ENCODE results near the gene KHNYN.

The KHNYN gene

DNA sequence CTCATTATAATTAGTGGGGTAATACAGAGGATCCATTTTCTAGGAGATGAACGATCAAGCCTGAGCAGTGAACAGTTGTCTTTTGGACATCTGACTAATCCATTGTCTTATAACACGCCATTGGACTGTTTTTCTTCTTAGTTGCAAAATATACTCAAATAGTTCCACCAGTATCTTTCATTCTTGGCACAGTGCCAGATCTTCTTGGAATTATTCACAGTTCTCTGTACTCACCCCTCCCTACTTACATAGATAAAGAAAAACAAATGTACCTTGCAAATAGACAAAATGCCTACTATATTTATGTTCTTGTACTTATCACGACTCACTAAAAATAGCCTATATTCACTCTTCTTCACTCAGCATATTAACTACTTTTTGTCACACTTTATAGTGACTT is 4.0 kb upstream of the KHNYN start:
- no peak for FAIRE-seq

- FAIRE-seq = no peak
These were observed 3.4 kb upstream of the KHNYN start for GRCh38 chr14:24426150-24426911.

- no peak for FAIRE-seq
These were observed 2.7 kb upstream of the KHNYN start for GRCh38 chr14:24426912-24427536.

- no peak for FAIRE-seq
These were observed 1.9 kb upstream of the KHNYN start for GRCh38 chr14:24427537-24428508.

DNA sequence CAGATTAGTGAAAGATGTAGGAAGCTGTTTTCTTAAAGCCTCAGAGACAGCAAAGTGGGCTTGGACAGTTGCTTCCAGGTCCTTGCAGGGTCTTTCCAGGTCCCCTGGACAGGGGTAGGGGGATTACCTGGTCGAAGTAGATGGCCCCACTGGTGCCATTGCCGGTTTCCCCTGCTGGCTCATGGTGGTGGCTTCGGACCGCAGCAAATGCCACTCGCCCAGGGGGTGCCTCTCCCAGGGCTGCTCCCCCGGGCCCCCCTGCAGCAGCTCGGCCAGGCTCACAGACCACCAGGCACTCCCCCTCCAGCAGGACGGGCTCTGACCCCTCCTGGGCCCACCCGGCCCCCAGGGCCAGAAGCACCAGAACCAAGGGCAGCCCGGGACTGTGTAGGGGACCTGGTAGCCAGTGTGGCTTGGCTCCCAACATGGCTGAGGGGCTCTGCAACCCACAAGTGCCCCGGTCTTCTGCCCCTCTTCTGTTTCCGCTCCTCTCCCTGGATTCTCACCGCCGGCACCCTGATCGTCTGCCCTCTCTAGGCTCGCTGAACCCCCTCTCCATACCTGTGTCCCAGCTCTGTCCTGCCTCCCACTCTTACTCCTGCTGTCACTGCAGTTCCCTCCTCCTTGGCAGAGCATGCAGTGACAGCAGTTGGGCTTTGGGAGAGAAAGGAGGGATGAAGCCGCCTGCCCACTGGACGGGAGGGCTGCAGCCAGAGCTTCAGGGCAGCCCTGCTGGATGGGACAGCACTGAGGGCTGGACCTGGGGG is 943 bp upstream of the KHNYN start:
- no peak for FAIRE-seq

- FAIRE-seq = no peak
These were observed 458 bp downstream of the KHNYN start for GRCh38 chr14:24430143-24430681.

GRCh38 chr14:24430682-24431568 is 1.2 kb downstream of the KHNYN start:
- no peak for FAIRE-seq

GRCh38 chr14:24431569-24432258 is 2.0 kb downstream of the KHNYN start:
- no peak for FAIRE-seq

DNA sequence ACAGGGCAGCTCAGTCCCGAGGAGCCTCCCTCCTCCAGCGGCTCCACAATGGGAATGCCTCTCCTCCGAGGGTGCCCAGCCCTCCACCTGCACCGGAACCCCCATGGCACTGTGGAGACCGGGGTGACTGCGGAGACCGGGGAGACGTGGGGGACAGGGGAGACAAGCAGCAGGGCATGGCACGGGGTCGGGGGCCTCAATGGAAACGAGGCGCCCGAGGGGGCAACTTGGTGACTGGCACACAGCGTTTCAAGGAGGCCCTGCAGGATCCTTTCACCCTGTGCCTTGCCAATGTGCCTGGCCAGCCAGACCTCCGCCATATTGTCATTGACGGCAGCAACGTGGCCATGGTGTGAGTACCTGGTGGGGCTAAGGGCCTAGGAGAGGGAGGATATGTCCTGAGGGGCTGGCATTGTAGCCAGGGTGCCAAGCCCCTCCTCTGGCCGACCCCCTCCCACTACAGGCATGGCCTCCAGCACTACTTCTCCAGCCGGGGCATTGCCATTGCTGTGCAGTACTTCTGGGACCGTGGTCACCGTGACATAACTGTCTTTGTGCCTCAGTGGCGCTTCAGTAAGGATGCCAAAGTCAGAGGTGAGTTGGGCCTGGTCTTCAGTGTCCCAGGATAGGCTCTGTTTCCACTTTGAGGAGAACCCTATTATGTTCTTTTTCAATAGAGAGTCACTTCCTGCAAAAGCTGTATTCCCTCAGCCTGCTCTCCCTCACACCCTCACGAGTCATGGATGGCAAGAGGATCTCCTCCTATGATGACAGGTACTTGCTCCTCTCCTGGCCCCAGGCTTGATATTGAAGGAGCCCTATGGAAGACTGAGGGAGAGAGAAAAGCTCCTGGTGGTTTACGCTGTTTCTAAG is 2.7 kb downstream of the KHNYN start:
- no peak for FAIRE-seq

- FAIRE-seq = no peak
These were observed 4.3 kb downstream of the KHNYN start for GRCh38 chr14:24434036-24434435.

DNA sequence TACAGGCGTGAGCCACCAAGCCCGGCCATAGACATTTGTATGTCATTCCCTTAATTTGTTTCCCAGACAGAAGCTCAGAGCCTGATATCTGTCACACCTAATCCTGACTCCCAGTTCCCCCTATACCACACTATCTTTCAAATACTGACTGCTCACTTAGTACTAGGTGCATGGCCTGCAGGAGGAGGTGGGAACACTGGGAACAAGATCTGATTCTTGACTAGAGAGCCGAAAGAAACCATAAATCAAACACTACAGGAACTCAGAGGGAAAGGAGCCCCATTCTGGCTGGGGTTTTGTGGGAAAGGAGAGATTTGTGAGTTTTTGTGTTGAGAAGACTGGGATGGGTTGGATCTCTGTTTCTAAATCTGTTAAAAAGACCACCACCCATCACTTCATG is 4.9 kb downstream of the KHNYN start:
- no peak for FAIRE-seq

GRCh38 chr14:24435192-24435810 is 5.5 kb downstream of the KHNYN start:
- no peak for FAIRE-seq

GRCh38 chr14:24435998-24436354 is 6.2 kb downstream of the KHNYN start:
- FAIRE-seq = no peak

DNA sequence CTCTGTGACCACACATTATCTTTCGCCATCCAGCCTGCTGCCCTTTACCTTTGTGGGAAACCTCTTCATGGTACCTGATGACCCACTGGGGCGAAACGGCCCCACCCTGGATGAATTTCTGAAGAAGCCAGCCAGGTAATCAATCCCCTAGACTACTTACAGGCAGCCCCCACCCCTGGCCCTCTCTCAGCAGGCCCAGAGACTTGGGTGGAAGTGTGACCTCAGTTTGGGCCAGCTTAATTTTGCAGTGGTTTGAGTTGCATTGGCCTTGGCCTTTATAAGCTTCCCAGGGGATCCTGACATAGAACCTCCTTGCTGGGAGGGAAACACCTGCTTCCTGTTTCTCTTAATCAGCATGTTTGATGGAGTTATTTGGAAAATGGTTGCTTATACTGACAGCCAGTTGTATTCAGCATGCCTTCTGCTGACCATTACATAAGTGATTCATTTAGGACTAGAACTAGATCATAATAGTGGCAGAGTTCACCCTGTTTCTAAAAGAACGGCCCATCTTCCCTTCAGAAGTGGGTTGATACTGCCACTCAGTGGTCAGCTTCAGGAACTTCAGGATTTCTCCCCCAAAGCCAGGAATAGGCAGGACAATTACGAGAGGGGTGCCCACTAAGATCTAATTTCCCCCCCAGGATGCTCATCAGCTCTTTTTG is 6.7 kb downstream of the KHNYN start:
- FAIRE-seq = no peak

DNA sequence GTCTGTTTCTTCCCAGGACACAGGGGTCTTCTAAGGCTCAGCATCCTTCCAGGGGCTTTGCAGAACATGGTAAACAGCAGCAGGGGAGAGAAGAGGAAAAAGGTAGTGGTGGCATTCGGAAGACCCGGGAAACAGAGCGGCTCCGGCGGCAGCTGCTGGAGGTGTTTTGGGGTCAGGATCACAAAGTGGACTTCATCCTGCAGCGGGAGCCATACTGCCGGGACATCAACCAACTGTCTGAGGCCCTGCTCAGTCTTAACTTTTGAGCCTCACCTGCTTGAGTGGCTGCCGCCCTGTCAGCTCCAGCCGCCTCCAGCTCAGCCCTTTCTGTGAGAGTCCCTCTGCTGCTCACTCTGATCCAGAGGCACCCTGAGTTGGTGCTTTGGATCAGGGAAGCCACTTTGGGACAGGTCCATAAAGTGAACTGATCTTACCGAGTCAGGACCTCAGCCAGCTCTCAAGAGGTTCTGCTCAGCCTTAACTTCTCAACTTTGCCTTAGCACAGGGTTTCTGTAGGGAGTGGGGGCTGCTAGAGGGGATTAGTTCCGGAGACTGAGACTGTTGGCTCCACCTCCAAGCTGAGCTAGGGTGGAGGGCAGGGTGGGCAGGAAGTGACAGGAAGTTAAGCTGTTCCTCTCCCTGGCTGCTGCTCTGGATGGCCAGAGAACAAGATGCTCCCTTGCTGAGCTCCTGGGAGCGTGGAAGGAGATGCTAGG is 7.4 kb downstream of the KHNYN start:
- no peak for FAIRE-seq

- FAIRE-seq = no peak
These were observed 7.9 kb downstream of the KHNYN start for GRCh38 chr14:24437736-24438067.

DNA sequence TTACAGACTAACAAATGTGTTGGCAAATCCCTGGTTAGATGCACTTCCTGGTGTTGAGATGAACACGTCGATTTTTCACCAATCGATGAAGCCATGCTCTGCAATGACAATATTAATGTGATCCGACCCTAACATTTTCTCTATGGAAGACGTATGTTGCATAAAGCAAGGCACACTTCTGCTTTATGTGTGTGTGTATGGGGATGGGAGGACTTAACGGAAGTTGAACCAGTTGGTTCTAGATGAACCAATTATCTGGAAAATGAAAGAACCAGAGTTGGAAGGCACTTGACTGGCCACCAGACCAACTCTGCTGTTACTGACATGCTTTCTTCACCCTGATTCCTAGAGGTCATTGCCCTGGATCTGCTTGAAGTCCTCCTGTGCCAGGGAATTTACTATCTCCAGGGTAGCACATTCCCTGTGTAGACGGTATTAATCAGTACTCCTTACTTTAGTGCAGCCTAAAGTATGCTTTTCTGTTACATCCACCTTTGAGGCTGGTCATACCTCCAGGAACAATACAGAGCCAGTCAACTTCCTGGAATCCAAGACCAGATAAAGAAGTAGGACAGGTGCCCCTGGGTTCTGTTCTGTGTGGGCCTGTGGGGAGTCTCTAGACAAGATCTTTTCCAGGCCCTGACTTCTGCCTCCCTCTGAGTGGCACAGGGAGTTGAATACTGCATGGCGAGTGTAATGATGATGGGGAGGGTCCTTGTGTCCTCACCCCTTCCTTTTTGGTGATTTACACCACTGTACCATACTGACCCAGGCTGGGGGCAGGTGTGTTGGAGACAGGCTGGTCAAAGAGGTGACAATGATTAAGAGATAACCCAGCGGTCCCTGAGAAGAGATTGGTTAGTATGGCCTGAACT is 8.7 kb downstream of the KHNYN start:
- no peak for FAIRE-seq
